ENCODE results near the gene AK8. TPM values are rescaled to one million over a fixed set of nuclear protein-coding genes. Genes with fewer than 3 reads are reported as not detected.

AK8 gene
- polyA plus RNA-seq, 1 of the 3 experiments (the other 2 are of a cell fraction), result 0.77 TPM

DNA sequence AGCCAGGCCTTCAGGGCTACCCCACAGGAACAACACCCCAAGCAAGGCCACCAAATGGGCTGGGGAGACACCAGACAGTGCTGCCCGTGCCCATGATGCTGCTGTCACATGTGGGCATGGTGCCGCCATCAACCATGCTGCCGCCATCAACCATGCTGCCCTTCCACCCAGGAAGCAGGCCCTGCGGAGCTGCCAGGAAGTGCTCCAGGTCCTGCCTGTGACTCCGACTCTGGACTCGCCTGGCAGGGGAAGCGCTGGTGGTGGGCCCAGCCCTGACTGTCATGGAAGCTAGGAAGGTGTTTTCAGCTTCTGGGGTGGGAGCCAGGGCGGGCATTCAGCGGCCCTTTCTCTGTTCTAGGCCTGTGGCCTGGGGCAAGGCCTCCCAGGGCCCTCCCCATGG, 8.8 kb downstream of the AK8 start:
- ChIA-PET CTCF (interaction anchor here (1.0 to 1.9 kb wide), 2 partner anchors 20 to 33 kb away, joined by 5 read pairs; no protein-coding TSS in a partner anchor), POLR2A (no interaction called here)
- H3K9me3 ChIP-seq, result no peaks in the 10 kb centered on the region
- no peaks in the 10 kb centered on the region for H3K79me2 ChIP-seq (ENCODE audit: insufficient read depth)
- no peaks in the 10 kb centered on the region for H3K9me2 ChIP-seq
- DNase-seq, result no peak
- no peaks in the 10 kb centered on the region for H4K20me1 ChIP-seq (ENCODE audit: insufficient read depth)
- H3K9ac ChIP-seq, result no peak overlapping the region
- H3K4me3 ChIP-seq (ENCODE audit: low read depth in 2 of 2, low read length in 1 of 2), result no peak overlapping the region
- no peak overlapping the region for H3K27ac ChIP-seq (ENCODE audit: low read depth in 2 of 2, low read length in 1 of 2)
- TF ChIP-seq GATA2 (CRISPR knock-in tag; IDR thresholded peaks at IDR 0.05) (no peak), FOSL2 (IDR thresholded peaks at IDR 0.05; ENCODE audit: borderline replicate concordance, low read depth) (no peak), SIN3A (IDR thresholded peaks at IDR 0.05; ENCODE audit: borderline replicate concordance, low read depth, low read length) (no peak), EP300 (IDR thresholded peaks at IDR 0.05; ENCODE audit: borderline replicate concordance in 1 of 2, low read depth in 1 of 2, low read length in 1 of 2) (no peak), TAF1 (IDR thresholded peaks at IDR 0.05; ENCODE audit: borderline replicate concordance, low read depth, low read length) (no peak), YY1 (IDR thresholded peaks at IDR 0.05; ENCODE audit: low read depth) (no peak)
- TF ChIP-seq, protein P1, sequence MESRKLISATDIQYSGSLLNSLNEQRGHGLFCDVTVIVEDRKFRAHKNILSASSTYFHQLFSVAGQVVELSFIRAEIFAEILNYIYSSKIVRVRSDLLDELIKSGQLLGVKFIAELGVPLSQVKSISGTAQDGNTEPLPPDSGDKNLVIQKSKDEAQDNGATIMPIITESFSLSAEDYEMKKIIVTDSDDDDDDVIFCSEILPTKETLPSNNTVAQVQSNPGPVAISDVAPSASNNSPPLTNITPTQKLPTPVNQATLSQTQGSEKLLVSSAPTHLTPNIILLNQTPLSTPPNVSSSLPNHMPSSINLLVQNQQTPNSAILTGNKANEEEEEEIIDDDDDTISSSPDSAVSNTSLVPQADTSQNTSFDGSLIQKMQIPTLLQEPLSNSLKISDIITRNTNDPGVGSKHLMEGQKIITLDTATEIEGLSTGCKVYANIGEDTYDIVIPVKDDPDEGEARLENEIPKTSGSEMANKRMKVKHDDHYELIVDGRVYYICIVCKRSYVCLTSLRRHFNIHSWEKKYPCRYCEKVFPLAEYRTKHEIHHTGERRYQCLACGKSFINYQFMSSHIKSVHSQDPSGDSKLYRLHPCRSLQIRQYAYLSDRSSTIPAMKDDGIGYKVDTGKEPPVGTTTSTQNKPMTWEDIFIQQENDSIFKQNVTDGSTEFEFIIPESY (IDR thresholded peaks at IDR 0.05; ENCODE audit: borderline replicate concordance, low read depth), result no peak
- no peaks in the 10 kb centered on the region for H3K27me3 ChIP-seq (ENCODE audit: insufficient read depth)
- H3K4me2 ChIP-seq, result no peak overlapping the region
- H3K36me3 ChIP-seq (replicated peaks in 1 of 2; ENCODE audit: control insufficient read depth in 1 of 2, insufficient read depth in 2 of 2, low read length in 1 of 2), result no peaks in the 10 kb centered on the region
- 43% methylated on average over 1 of the region's 9 CpGs for WGBS (ENCODE audit: low lambda C conversion rate)
- no peaks in the 10 kb centered on the region for H3F3A ChIP-seq (replicated peaks; ENCODE audit: insufficient read depth)
- H2AFZ ChIP-seq (ENCODE audit: low read depth), result no peak overlapping the region
- no peaks in the 10 kb centered on the region for H3K4me1 ChIP-seq (ENCODE audit: control insufficient read depth in 1 of 2, insufficient read depth in 2 of 2, low read depth in 1 of 2, low read length in 1 of 2)

GRCh38 chr9:132866898-132867297, 11.2 kb downstream of the AK8 start:
- no peaks in the 10 kb centered on the region for H4K20me1 ChIP-seq (ENCODE audit: insufficient read depth)
- DNase-seq, result no peak
- CTCF ChIA-PET, result interaction anchor here (0.8 to 2.5 kb wide), 3 partner anchors 9 to 68 kb away, joined by 3 to 8 read pairs (median 3); no protein-coding TSS in a partner anchor
- POLR2A ChIA-PET, result no interaction called here
- TF ChIP-seq, protein P2, sequence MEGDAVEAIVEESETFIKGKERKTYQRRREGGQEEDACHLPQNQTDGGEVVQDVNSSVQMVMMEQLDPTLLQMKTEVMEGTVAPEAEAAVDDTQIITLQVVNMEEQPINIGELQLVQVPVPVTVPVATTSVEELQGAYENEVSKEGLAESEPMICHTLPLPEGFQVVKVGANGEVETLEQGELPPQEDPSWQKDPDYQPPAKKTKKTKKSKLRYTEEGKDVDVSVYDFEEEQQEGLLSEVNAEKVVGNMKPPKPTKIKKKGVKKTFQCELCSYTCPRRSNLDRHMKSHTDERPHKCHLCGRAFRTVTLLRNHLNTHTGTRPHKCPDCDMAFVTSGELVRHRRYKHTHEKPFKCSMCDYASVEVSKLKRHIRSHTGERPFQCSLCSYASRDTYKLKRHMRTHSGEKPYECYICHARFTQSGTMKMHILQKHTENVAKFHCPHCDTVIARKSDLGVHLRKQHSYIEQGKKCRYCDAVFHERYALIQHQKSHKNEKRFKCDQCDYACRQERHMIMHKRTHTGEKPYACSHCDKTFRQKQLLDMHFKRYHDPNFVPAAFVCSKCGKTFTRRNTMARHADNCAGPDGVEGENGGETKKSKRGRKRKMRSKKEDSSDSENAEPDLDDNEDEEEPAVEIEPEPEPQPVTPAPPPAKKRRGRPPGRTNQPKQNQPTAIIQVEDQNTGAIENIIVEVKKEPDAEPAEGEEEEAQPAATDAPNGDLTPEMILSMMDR (IDR thresholded peaks at IDR 0.05), result no peak
- TF ChIP-seq REST (IDR thresholded peaks at IDR 0.05; ENCODE audit: low read depth, low read length), result no peak
- TF ChIP-seq, protein P3, sequence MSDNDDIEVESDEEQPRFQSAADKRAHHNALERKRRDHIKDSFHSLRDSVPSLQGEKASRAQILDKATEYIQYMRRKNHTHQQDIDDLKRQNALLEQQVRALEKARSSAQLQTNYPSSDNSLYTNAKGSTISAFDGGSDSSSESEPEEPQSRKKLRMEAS (IDR thresholded peaks at IDR 0.05; ENCODE audit: low read depth), result no peak
- TF ChIP-seq MXI1 (IDR thresholded peaks at IDR 0.05; ENCODE audit: low read depth, low read length), result no peak
- TF ChIP-seq, protein P4, sequence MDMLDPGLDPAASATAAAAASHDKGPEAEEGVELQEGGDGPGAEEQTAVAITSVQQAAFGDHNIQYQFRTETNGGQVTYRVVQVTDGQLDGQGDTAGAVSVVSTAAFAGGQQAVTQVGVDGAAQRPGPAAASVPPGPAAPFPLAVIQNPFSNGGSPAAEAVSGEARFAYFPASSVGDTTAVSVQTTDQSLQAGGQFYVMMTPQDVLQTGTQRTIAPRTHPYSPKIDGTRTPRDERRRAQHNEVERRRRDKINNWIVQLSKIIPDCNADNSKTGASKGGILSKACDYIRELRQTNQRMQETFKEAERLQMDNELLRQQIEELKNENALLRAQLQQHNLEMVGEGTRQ (IDR thresholded peaks at IDR 0.05; ENCODE audit: borderline replicate concordance, low read depth, low read length), result no peak
- TF ChIP-seq SIN3A (IDR thresholded peaks at IDR 0.05; ENCODE audit: borderline replicate concordance, low read depth, low read length), result no peak
- TF ChIP-seq TAF1 (IDR thresholded peaks at IDR 0.05; ENCODE audit: borderline replicate concordance, low read depth, low read length), result no peak
- no peak for TF ChIP-seq RCOR1 (IDR thresholded peaks at IDR 0.05; ENCODE audit: low read length)
- TF ChIP-seq FOXJ3 (CRISPR knock-in tag; IDR thresholded peaks at IDR 0.05), result no peak
- TF ChIP-seq FOSL2 (IDR thresholded peaks at IDR 0.05; ENCODE audit: borderline replicate concordance, low read depth), result no peak
- TF ChIP-seq TCF12 (IDR thresholded peaks at IDR 0.05), result no peak
- TF ChIP-seq EZH2phosphoT487 (IDR thresholded peaks at IDR 0.05; ENCODE audit: borderline replicate concordance, low read depth), result no peak
- TF ChIP-seq YY1 (IDR thresholded peaks at IDR 0.05; ENCODE audit: low read depth), result no peak
- TF ChIP-seq TEAD4 (IDR thresholded peaks at IDR 0.05; ENCODE audit: borderline replicate concordance, insufficient read depth), result no peak
- H3K79me2 ChIP-seq (ENCODE audit: insufficient read depth), result no peaks in the 10 kb centered on the region
- H2AFZ ChIP-seq (ENCODE audit: low read depth), result no peak overlapping the region
- no peaks in the 10 kb centered on the region for H3F3A ChIP-seq (replicated peaks; ENCODE audit: insufficient read depth)
- no peak overlapping the region for H3K27ac ChIP-seq (ENCODE audit: low read depth in 2 of 2, low read length in 1 of 2)
- H3K9ac ChIP-seq, result no peak overlapping the region
- 80% methylated on average over 8 of the region's 8 CpGs for WGBS (ENCODE audit: low lambda C conversion rate)
- H3K9me3 ChIP-seq, result no peaks in the 10 kb centered on the region
- H3K36me3 ChIP-seq (replicated peaks in 1 of 2; ENCODE audit: control insufficient read depth in 1 of 2, insufficient read depth in 2 of 2, low read length in 1 of 2), result no peaks in the 10 kb centered on the region
- H3K27me3 ChIP-seq (ENCODE audit: insufficient read depth), result no peaks in the 10 kb centered on the region
- no peaks in the 10 kb centered on the region for H3K9me2 ChIP-seq
- no peak overlapping the region for H3K4me2 ChIP-seq
- H3K4me1 ChIP-seq (ENCODE audit: control insufficient read depth in 1 of 2, insufficient read depth in 2 of 2, low read depth in 1 of 2, low read length in 1 of 2), result no peaks in the 10 kb centered on the region
- H3K4me3 ChIP-seq (ENCODE audit: low read depth in 2 of 2, low read length in 1 of 2), result no peak overlapping the region
